ENCODE results near the gene HOXA7.

HOXA7 gene

DNA sequence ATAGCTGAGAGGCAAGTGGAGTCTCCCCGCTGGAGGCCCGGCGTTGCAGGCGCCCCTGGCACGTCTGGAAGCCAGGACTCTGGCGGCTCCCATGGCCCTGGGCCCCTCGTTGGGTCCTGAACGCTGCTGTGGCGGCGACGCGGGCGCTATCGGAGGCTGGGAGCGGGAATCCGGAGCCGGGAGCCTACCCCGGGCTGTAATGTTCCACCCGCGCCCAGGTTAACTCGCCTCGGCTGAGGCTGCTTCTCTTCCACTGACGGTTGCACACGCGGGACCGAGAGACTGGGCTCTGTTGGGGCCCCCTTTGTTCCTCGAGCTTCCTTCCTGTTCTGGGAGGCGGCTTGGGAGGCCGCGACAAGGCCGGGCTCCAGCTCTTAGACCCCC is 11.7 kb downstream of the HOXA7 start:
- no peaks in the 10 kb centered on the region for H3K9me3 ChIP-seq (ENCODE audit: control insufficient read depth, insufficient read depth, low read length)
- H3K36me3 ChIP-seq (ENCODE audit: control insufficient read depth, low read length), result no peaks in the 10 kb centered on the region
- no peak overlapping the region; the same call in 1 of the 2 replicates for H3K4me2 ChIP-seq (ENCODE audit: low read length)
- peaks cover 38% of the 10 kb centered on the region for H3K27me3 ChIP-seq (ENCODE audit: control insufficient read depth, low read length)
- H3K4me1 ChIP-seq (ENCODE audit: control insufficient read depth, low read length), result peaks cover 30% of the 10 kb centered on the region
- no peaks in the 10 kb centered on the region for H3K9me2 ChIP-seq (replicated peaks; ENCODE audit: control insufficient read depth, low read length)
- H3K27ac ChIP-seq (ENCODE audit: low read depth, low read length), result no peak overlapping the region
- H3K79me2 ChIP-seq (ENCODE audit: control insufficient read depth, low read length), result no peaks in the 10 kb centered on the region
- no peaks in the 10 kb centered on the region for H3F3A ChIP-seq (ENCODE audit: control insufficient read depth, insufficient read depth)
- no peak overlapping the region for H3K4me3 ChIP-seq (ENCODE audit: low read length)
- TF ChIP-seq EZH2phosphoT487 (IDR thresholded peaks at IDR 0.05; ENCODE audit: borderline replicate concordance, low read length) (no peak), CTCF (IDR thresholded peaks at IDR 0.05; ENCODE audit: low read depth, low read length, poor library complexity, severe bottlenecking) (no peak)
- no peaks in the 10 kb centered on the region for H4K20me1 ChIP-seq (ENCODE audit: control insufficient read depth, insufficient read depth, low read depth, low read length)

GRCh38 chr7:27143950-27144780 is 12.3 kb downstream of the HOXA7 start:
- peaks cover 38% of the 10 kb centered on the region for H3K27me3 ChIP-seq (ENCODE audit: control insufficient read depth, low read length)

DNA sequence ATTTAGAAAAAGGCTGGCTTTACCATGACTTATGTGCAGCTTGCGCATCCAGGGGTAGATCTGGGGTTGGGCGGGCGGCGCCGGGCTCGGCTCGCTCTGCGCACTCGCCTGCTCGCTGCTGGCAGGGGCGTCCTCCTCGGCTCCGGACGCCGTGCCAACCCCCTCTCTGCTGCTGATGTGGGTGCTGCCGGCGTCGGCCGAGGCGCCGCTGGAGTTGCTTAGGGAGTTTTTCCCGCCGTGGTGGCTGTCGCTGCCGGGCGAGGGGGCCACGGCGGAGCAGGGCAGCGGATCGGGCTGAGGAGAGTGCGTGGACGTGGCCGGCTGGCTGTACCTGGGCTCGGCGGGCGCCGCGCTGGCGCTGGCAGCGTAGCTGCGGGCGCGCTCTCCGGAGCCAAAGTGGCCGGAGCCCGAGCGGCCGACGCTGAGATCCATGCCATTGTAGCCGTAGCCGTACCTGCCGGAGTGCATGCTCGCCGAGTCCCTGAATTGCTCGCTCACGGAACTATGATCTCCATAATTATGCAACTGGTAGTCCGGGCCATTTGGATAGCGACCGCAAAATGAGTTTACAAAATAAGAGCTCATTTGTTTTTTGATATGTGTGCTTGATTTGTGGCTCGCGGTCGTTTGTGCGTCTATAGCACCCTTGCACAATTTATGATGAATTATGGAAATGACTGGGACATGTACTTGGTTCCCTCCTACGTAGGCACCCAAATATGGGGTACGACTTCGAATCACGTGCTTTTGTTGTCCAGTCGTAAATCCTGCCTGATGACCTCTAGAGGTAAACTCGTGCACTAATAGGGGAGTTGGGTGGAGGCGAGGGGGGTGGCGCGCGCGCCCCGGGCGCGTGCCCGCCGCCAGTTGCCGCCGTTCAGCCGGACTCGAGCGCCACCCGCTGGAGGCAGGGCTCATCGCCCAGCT is 13.2 kb downstream of the HOXA7 start, which contains the start of gene HOXA5:
Gene HOXA5 (minus strand): TSS at position 659 of the 927 bp plus-strand sequence. CDS start 74 bp downstream, at position 585.
- Histone ChIP-seq H3K4me3 (ENCODE audit: low read length) (peak within 1 kb of the TSS; percentile 70), H3K79me2 (ENCODE audit: control insufficient read depth, low read length) (no peaks in the 10 kb centered on the region), H3K4me1 (ENCODE audit: control insufficient read depth, low read length) (peaks cover 16% of the 10 kb centered on the region), H3K27ac (ENCODE audit: low read depth, low read length) (no peak within 1 kb of the TSS), H3K4me2 (ENCODE audit: low read length) (peak within 1 kb of the TSS; percentile 75), H3K27me3 (ENCODE audit: control insufficient read depth, low read length) (peaks cover 37% of the 10 kb centered on the region), H3K36me3 (ENCODE audit: control insufficient read depth, low read length) (no peaks in the 10 kb centered on the region), H3K9me2 (replicated peaks; ENCODE audit: control insufficient read depth, low read length) (no peaks in the 10 kb centered on the region), H4K20me1 (ENCODE audit: control insufficient read depth, insufficient read depth, low read depth, low read length) (no peaks in the 10 kb centered on the region), H3K9me3 (ENCODE audit: control insufficient read depth, insufficient read depth, low read length) (no peaks in the 10 kb centered on the region), H3F3A (ENCODE audit: control insufficient read depth, insufficient read depth) (no peaks in the 10 kb centered on the region)
- TF ChIP-seq EZH2phosphoT487 (IDR thresholded peaks at IDR 0.05; ENCODE audit: borderline replicate concordance, low read length) (no peak), CTCF (IDR thresholded peaks at IDR 0.05; ENCODE audit: low read depth, low read length, poor library complexity, severe bottlenecking) (peak; percentile 81)

More at GRCh38 chr7:27143950-27144780, 12.3 kb downstream of the HOXA7 start:
- no peaks in the 10 kb centered on the region for H4K20me1 ChIP-seq (ENCODE audit: control insufficient read depth, insufficient read depth, low read depth, low read length)
- peaks cover 24% of the 10 kb centered on the region for H3K4me1 ChIP-seq (ENCODE audit: control insufficient read depth, low read length)
- H3K27ac ChIP-seq (ENCODE audit: low read depth, low read length), result no peak overlapping the region
- no peaks in the 10 kb centered on the region for H3K9me2 ChIP-seq (replicated peaks; ENCODE audit: control insufficient read depth, low read length)
- no peaks in the 10 kb centered on the region for H3K36me3 ChIP-seq (ENCODE audit: control insufficient read depth, low read length)
- H3K4me3 ChIP-seq (ENCODE audit: low read length), result no peak overlapping the region
- peak overlapping the region; percentile 75 for H3K4me2 ChIP-seq (ENCODE audit: low read length)
- no peaks in the 10 kb centered on the region for H3K79me2 ChIP-seq (ENCODE audit: control insufficient read depth, low read length)
- no peaks in the 10 kb centered on the region for H3F3A ChIP-seq (ENCODE audit: control insufficient read depth, insufficient read depth)
- no peaks in the 10 kb centered on the region for H3K9me3 ChIP-seq (ENCODE audit: control insufficient read depth, insufficient read depth, low read length)
- TF ChIP-seq CTCF (IDR thresholded peaks at IDR 0.05; ENCODE audit: low read depth, low read length, poor library complexity, severe bottlenecking) (peak; percentile 49), EZH2phosphoT487 (IDR thresholded peaks at IDR 0.05; ENCODE audit: borderline replicate concordance, low read length) (no peak)
